Left lung (tissue), 10 donors: ENCODE results near the gene TTC22. TPM values are rescaled to one million over a fixed set of nuclear protein-coding genes. Genes with fewer than 3 reads are reported as not detected.

Source experiments
- ATAC-seq: fragments of 200-7000 bp; cut with Tn5 transposase; one replicate; pipeline ENCODE4 v1.9.1; 2020; ENCODE audit warnings: moderate library complexity
- DNase-seq, 4 donors: peaks; one replicate each; pipeline ENCODE4 v3.0.0-alpha.2; 2013 to 2020
- H3K27ac ChIP-seq, 2 donors: fragments of 200-600 bp; sonication (generic) in 1 of 2; one replicate each; pipeline versions ENCODE4 v1.5.0 to v1.8.0; 2020 to 2021
- H3K27me3 ChIP-seq, 2 donors: fragments of 200-600 bp; sonication (generic) in 1 of 2; one replicate each; pipeline versions ENCODE4 v1.5.0 to v1.8.0; 2020 to 2021
- H3K36me3 ChIP-seq, 2 donors: fragments of 200-600 bp; sonication (generic) in 1 of 2; one replicate each; pipeline versions ENCODE4 v1.5.0 to v1.8.0; 2020 to 2021
- H3K4me1 ChIP-seq, 2 donors: fragments of 200-600 bp; one replicate each; pipeline ENCODE4 v1.8.0; 2021
- H3K4me3 ChIP-seq, 2 donors: fragments of 200-600 bp; sonication (generic) in 1 of 2; one replicate each; pipeline versions ENCODE4 v1.5.0 to v1.8.0; 2020 to 2021; ENCODE audit warnings: mild to moderate bottlenecking in 1 of 2
- H3K9me3 ChIP-seq, 2 donors: fragments of 200-600 bp; sonication (generic) in 1 of 2; one replicate each; pipeline versions ENCODE4 v1.5.0 to v1.8.0; 2020 to 2021
- CTCF ChIP-seq, 2 donors: fragments of 200-600 bp; sonication (generic) in 1 of 2; IDR thresholded peaks; one replicate each; pipeline versions ENCODE4 v1.5.0 to v1.8.0; 2021; ENCODE audit warnings: antibody characterized with exemption in 2 of 2
- intact Hi-C, 2 donors: fragments of 100-400 bp; cut with DNase I; formaldehyde crosslinking; loops; one replicate each; pipeline versions ENCODE4 v1.11.2 to v1.14.2; 2022
- polyA plus RNA-seq, 6 donors: library from polyadenylated mRNA; unstranded; fragments of 120-200 nt; gene quantifications; one replicate each; pipeline ENCODE4 v1.2.1, GENCODE V29; 2013; ENCODE audit not compliant: insufficient read length in 6 of 6
- total RNA-seq, 2 donors: library from RNA; stranded (reverse); fragmentation: NEBNext Ultra II Directional; extraction: Animal tissue kit (Norgen Biotek cat#: 25700); gene quantifications; one replicate each; pipeline ENCODE4 v1.2.1, GENCODE V29; 2021
- donor health status: DM: no; HTN: yes; CAD: no.
- donor health status: DM: no; HTN: no; CAD: no.

TTC22 gene
- total and polyA plus RNA-seq, 8 donors, result 2.9 to 7.7 (median 4.2) TPM

GRCh38 chr1:54811739-54812655, 10.9 kb upstream of the TTC22 start:
- no peaks in the 10 kb centered on the region for H3K36me3 ChIP-seq
- intact Hi-C loops, result loop anchor here in 1 of 2 donors (10.0 kb wide), 1 partner anchor 137 kb away; no protein-coding TSS in a partner anchor
- ATAC-seq (no peak), DNase-seq (peak in 1 of 4 donors; percentile 22)
- no peak for TF ChIP-seq CTCF (IDR thresholded peaks at IDR 0.05)
- no peaks in the 10 kb centered on the region for H3K4me1 ChIP-seq
- H3K4me3 ChIP-seq, result no peak overlapping the region
- peaks cover 0 to 4% of the 10 kb centered on the region in 2 donors for H3K27me3 ChIP-seq
- no peak overlapping the region for H3K27ac ChIP-seq
- no peaks in the 10 kb centered on the region for H3K9me3 ChIP-seq

- Histone ChIP-seq H3K9me3 (no peaks in the 10 kb centered on the region), H3K4me1 (no peaks in the 10 kb centered on the region), H3K27me3 (peaks cover 0 to 2% of the 10 kb centered on the region in 2 donors), H3K36me3 (no peaks in the 10 kb centered on the region), H3K4me3 (no peak overlapping the region), H3K27ac (no peak overlapping the region)
- intact Hi-C loops, result loop anchor here in 1 of 2 donors (10.0 kb wide), 1 partner anchor 136 kb away; no protein-coding TSS in a partner anchor
- ATAC-seq (no peak), DNase-seq (no peak)
- no peak for TF ChIP-seq CTCF (IDR thresholded peaks at IDR 0.05)
These were observed 9.9 kb upstream of the TTC22 start for GRCh38 chr1:54811066-54811465.

GRCh38 chr1:54810153-54810942, 9.2 kb upstream of the TTC22 start:
- TF ChIP-seq CTCF (IDR thresholded peaks at IDR 0.05), result peak; percentile 67 to 74
- H3K36me3 ChIP-seq, result no peaks in the 10 kb centered on the region
- no peaks in the 10 kb centered on the region for H3K4me1 ChIP-seq
- no peak overlapping the region for H3K4me3 ChIP-seq
- peak; percentile 95 for ATAC-seq
- intact Hi-C loops, result loop anchor here in 1 of 2 donors (10.0 kb wide), 1 partner anchor 136 kb away; no protein-coding TSS in a partner anchor
- peak in 3 of 4 donors; percentile 51 to 65 (median 55) for DNase-seq
- no peaks in the 10 kb centered on the region for H3K9me3 ChIP-seq
- no peak overlapping the region for H3K27ac ChIP-seq
- no peaks in the 10 kb centered on the region for H3K27me3 ChIP-seq

GRCh38 chr1:54809496-54810074, 8.5 kb upstream of the TTC22 start:
- Histone ChIP-seq H3K4me1 (no peaks in the 10 kb centered on the region), H3K36me3 (no peaks in the 10 kb centered on the region), H3K9me3 (no peaks in the 10 kb centered on the region), H3K27ac (no peak overlapping the region), H3K4me3 (no peak overlapping the region), H3K27me3 (no peaks in the 10 kb centered on the region)
- intact Hi-C loops, result loop anchor here in 1 of 2 donors (10.0 kb wide), 1 partner anchor 135 kb away; no protein-coding TSS in a partner anchor
- no peak for TF ChIP-seq CTCF (IDR thresholded peaks at IDR 0.05)
- peak in 1 of 4 donors; percentile 15 for DNase-seq
- ATAC-seq, result no peak
